ENCODE measurements around the gene DSE.

The DSE gene

GRCh38 chr6:116482780-116483179 is 112.0 kb downstream of the DSE start:
- TF ChIP-seq POLR2AphosphoS5 (IDR thresholded peaks at IDR 0.05; ENCODE audit: low read depth, low read length): no peak
- no peak for TF ChIP-seq REST (IDR thresholded peaks at IDR 0.05; ENCODE audit: insufficient read depth in 1 of 2, low read depth in 2 of 2, low read length in 2 of 2)
- no peak for TF ChIP-seq SIN3A (IDR thresholded peaks at IDR 0.05; ENCODE audit: borderline replicate concordance, insufficient read depth, low read length)
- TF ChIP-seq TAF1 (IDR thresholded peaks at IDR 0.05; ENCODE audit: borderline replicate concordance, insufficient read depth, low read length): no peak
- no peak for TF ChIP-seq FOXP2 (optimal IDR thresholded peaks at IDR 0.05; ENCODE audit: borderline replicate concordance, extremely low read depth, extremely low read length, insufficient read depth)

- TF ChIP-seq POLR2AphosphoS5 (IDR thresholded peaks at IDR 0.05; ENCODE audit: low read depth, low read length) (no peak), REST (IDR thresholded peaks at IDR 0.05; ENCODE audit: insufficient read depth in 1 of 2, low read depth in 2 of 2, low read length in 2 of 2) (no peak), FOXP2 (optimal IDR thresholded peaks at IDR 0.05; ENCODE audit: borderline replicate concordance, extremely low read depth, extremely low read length, insufficient read depth) (no peak), SIN3A (IDR thresholded peaks at IDR 0.05; ENCODE audit: borderline replicate concordance, insufficient read depth, low read length) (no peak), TAF1 (IDR thresholded peaks at IDR 0.05; ENCODE audit: borderline replicate concordance, insufficient read depth, low read length) (no peak)
Measured at GRCh38 chr6:116483616-116484015, 112.9 kb downstream of the DSE start.

- no peak for TF ChIP-seq FOXP2 (optimal IDR thresholded peaks at IDR 0.05; ENCODE audit: borderline replicate concordance, extremely low read depth, extremely low read length, insufficient read depth)
- TF ChIP-seq REST (IDR thresholded peaks at IDR 0.05; ENCODE audit: insufficient read depth in 1 of 2, low read depth in 2 of 2, low read length in 2 of 2): no peak
- no peak for TF ChIP-seq SIN3A (IDR thresholded peaks at IDR 0.05; ENCODE audit: borderline replicate concordance, insufficient read depth, low read length)
- no peak for TF ChIP-seq TAF1 (IDR thresholded peaks at IDR 0.05; ENCODE audit: borderline replicate concordance, insufficient read depth, low read length)
- TF ChIP-seq POLR2AphosphoS5 (IDR thresholded peaks at IDR 0.05; ENCODE audit: low read depth, low read length): no peak
Measured at GRCh38 chr6:116485559-116486184, 114.9 kb downstream of the DSE start.

GRCh38 chr6:116491610-116492330 is 121.0 kb downstream of the DSE start:
- TF ChIP-seq POLR2AphosphoS5 (IDR thresholded peaks at IDR 0.05; ENCODE audit: low read depth, low read length) (no peak), TAF1 (IDR thresholded peaks at IDR 0.05; ENCODE audit: borderline replicate concordance, insufficient read depth, low read length) (no peak), REST (IDR thresholded peaks at IDR 0.05; ENCODE audit: insufficient read depth in 1 of 2, low read depth in 2 of 2, low read length in 2 of 2) (no peak)
